MM.1S (cell line): ENCODE data around the gene TFR2.

Source experiments
- DNase-seq: peaks from one replicate; pipeline ENCODE4 v3.0.0-alpha.2; 2015
- H2AFZ ChIP-seq: fragments of 300-600 bp; sonication (generic); 2 replicates; pipeline ENCODE4 v1.6.0; 2016; ENCODE audit warnings: antibody characterized with exemption, low read length
- H3F3A ChIP-seq: fragments of 300-600 bp; sonication (generic); 2 replicates; pipeline ENCODE4 v1.6.1; 2016; ENCODE audit warnings: mild to moderate bottlenecking, antibody characterized with exemption, low read length, moderate library complexity, mixed read lengths; ENCODE audit not compliant: insufficient read depth
- H3K27ac ChIP-seq: fragments of 300-600 bp; sonication (generic); 2 replicates; pipeline ENCODE4 v1.5.1; 2016; ENCODE audit warnings: mild to moderate bottlenecking, low read length
- H3K27me3 ChIP-seq: fragments of 300-600 bp; sonication (generic); replicated peaks from 2 replicates; pipeline ENCODE4 v1.6.0; 2016; ENCODE audit warnings: low read length; ENCODE audit not compliant: insufficient read depth
- H3K36me3 ChIP-seq: fragments of 300-600 bp; sonication (generic); replicated peaks from 2 replicates; pipeline ENCODE4 v1.6.1; 2016; ENCODE audit warnings: mild to moderate bottlenecking, low read length, mixed read lengths; ENCODE audit not compliant: insufficient read depth
- H3K4me1 ChIP-seq: fragments of 300-600 bp; sonication (generic); 2 replicates; pipeline ENCODE4 v1.6.1; 2016; ENCODE audit warnings: low read length, mixed read lengths
- H3K4me2 ChIP-seq: fragments of 300-600 bp; sonication (generic); 2 replicates; pipeline ENCODE4 v1.6.0; 2016; ENCODE audit warnings: low read depth, low read length
- H3K4me3 ChIP-seq: fragments of 300-600 bp; sonication (generic); 2 replicates; pipeline ENCODE4 v1.5.1; 2016; ENCODE audit warnings: low read length, mixed read lengths
- H3K79me2 ChIP-seq: fragments of 300-600 bp; sonication (generic); 2 replicates; pipeline ENCODE4 v1.6.1; 2016; ENCODE audit warnings: mixed run types, low read length, mixed read lengths
- H3K9ac ChIP-seq: fragments of 300-600 bp; sonication (generic); 2 replicates; pipeline ENCODE4 v1.6.1; 2016; ENCODE audit warnings: low read length, mixed read lengths
- H3K9me2 ChIP-seq: fragments of 300-600 bp; sonication (generic); replicated peaks from 2 replicates; pipeline ENCODE4 v1.6.1; 2016; ENCODE audit warnings: mild to moderate bottlenecking, low read length, mixed read lengths; ENCODE audit not compliant: insufficient read depth
- H3K9me3 ChIP-seq: fragments of 300-600 bp; sonication (generic); replicated peaks from 2 replicates; pipeline ENCODE4 v1.6.1; 2016; ENCODE audit warnings: mild to moderate bottlenecking, low read length, mixed read lengths; ENCODE audit not compliant: insufficient read depth
- H4K20me1 ChIP-seq: fragments of 300-600 bp; sonication (generic); 2 replicates; pipeline ENCODE4 v1.6.1; 2016; ENCODE audit warnings: mild to moderate bottlenecking, low read length, moderate library complexity, mixed read lengths; ENCODE audit not compliant: insufficient read depth
- EZH2 ChIP-seq: fragments of 300-600 bp; sonication (generic); optimal IDR thresholded peaks from 2 replicates; pipeline ENCODE3; 2017; ENCODE audit warnings: low read depth, mild to moderate bottlenecking, antibody characterized with exemption, low read length, mixed read lengths
- EZH2phosphoT487 ChIP-seq: fragments of 300-600 bp; sonication (generic); IDR thresholded peaks from 2 replicates; pipeline ENCODE4 v1.6.1; 2018; ENCODE audit warnings: antibody characterized with exemption, low read length
- TF ChIP-seq, protein P1 (sequence below): fragments of 300-600 bp; sonication (generic); IDR thresholded peaks from 2 replicates; pipeline ENCODE4 v1.5.1; 2016; ENCODE audit warnings: antibody characterized with exemption, low read length, mixed read lengths

TFR2 gene

DNA sequence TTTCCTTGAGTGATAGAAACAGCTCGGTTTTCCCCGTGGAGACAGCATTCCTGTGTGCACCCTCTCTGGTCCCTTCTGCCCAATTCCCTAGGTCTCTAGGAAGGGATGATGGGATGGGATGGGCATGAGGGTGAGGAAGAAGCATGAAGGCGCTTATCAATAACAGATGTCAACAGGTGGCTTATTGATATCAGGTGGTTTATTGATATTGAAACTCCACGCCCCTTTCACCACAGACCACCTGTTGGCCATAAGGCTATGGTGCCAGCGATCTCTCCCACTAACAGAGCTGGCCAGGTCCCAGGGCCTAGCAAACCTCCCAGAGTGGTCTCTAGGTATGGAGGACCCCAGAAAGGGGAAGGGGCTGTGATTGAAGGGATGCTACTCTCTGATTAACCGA is 21.1 kb downstream of the TFR2 start:
- Histone ChIP-seq H3K9ac (no peak overlapping the region), H4K20me1 (no peaks in the 10 kb centered on the region), H3K9me3 (no peaks in the 10 kb centered on the region), H3K79me2 (no peaks in the 10 kb centered on the region), H3K9me2 (no peaks in the 10 kb centered on the region), H3K27me3 (peaks cover 92% of the 10 kb centered on the region), H3K4me2 (no peak overlapping the region), H3K36me3 (no peaks in the 10 kb centered on the region), H3K27ac (no peak overlapping the region), H3K4me3 (no peak overlapping the region), H3F3A (no peaks in the 10 kb centered on the region), H2AFZ (no peak overlapping the region), H3K4me1 (no peaks in the 10 kb centered on the region)
- TF ChIP-seq, protein P1, sequence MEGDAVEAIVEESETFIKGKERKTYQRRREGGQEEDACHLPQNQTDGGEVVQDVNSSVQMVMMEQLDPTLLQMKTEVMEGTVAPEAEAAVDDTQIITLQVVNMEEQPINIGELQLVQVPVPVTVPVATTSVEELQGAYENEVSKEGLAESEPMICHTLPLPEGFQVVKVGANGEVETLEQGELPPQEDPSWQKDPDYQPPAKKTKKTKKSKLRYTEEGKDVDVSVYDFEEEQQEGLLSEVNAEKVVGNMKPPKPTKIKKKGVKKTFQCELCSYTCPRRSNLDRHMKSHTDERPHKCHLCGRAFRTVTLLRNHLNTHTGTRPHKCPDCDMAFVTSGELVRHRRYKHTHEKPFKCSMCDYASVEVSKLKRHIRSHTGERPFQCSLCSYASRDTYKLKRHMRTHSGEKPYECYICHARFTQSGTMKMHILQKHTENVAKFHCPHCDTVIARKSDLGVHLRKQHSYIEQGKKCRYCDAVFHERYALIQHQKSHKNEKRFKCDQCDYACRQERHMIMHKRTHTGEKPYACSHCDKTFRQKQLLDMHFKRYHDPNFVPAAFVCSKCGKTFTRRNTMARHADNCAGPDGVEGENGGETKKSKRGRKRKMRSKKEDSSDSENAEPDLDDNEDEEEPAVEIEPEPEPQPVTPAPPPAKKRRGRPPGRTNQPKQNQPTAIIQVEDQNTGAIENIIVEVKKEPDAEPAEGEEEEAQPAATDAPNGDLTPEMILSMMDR = no peak
- no peak for TF ChIP-seq EZH2
- TF ChIP-seq EZH2phosphoT487 = no peak
- no peak for DNase-seq

DNA sequence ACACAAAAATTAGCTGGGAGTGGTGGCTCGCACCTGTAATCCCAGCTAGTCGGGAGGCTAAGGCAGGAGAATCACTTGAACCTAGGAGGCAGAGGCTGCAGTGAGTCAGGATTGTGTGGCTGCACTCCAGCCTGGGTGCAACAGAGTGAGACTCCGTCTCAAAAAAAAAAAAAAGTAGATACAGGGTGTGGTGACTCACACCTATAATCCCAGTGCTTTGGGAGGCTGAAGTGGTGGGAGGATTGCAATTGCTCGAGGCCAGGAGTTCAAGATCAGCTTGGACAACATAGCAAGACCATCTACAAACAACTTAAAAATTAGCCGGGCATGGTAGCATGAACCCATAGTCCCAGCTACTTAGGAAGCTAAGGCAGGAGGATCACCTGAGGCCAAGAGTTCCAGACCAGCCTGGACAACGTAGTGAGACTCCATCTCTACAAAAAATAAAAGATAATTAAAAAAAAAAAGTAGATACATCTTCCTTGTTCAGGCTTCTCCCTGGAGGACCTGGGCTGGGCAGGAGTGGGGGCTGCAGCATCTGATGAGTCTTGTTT is 27.0 kb downstream of the TFR2 start:
- Histone ChIP-seq H3K9ac (no peak overlapping the region), H3F3A (peaks cover 4% of the 10 kb centered on the region; the same call in 1 of the 2 replicates), H3K4me2 (no peak overlapping the region)

DNA sequence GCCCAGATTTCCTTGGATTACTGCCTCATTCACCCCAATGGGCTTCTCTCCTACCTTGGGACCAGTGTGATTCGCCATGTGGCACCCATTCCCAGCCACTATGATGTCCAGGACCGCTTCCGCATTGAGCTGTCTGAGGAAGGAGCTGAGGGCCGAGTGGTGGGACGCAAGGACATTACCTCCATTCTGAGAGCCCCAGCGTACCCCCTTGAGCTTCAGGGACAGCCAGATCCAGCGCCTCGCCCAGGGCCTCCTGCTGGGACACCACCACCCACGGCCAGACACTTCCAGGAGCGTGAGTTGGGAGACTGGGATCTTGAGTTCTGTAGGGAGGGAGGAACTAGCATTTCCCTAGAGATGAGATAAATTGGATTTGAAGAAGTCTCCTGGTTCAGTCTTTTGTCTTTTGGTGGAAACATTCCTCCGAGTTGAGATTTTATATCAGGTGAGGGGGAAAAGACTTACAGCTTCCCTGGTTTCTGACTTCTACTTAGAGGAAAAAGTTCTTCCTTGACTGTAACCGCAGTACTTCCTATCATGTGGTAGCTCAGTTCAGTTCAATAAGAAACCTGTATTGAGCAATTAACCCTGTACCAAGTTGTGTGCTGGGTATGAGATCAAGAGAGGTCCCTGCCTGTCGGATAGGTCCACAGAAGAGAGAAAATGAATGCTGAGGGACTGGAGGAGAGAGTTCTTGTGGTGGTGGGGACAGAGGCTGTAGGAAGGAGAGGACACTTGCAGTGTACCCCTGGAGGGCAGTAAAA is 27.8 kb downstream of the TFR2 start:
- Histone ChIP-seq H3K4me1 (no peaks in the 10 kb centered on the region), H3K9me2 (no peaks in the 10 kb centered on the region), H3K4me2 (no peak overlapping the region), H3K9ac (no peak overlapping the region), H3K79me2 (no peaks in the 10 kb centered on the region), H3K27me3 (peaks cover 79% of the 10 kb centered on the region), H3K9me3 (no peaks in the 10 kb centered on the region), H4K20me1 (no peaks in the 10 kb centered on the region), H3K4me3 (no peak overlapping the region), H3K36me3 (no peaks in the 10 kb centered on the region), H3K27ac (no peak overlapping the region), H2AFZ (no peak overlapping the region), H3F3A (peaks cover 4% of the 10 kb centered on the region; the same call in 1 of the 2 replicates)
- no peak for DNase-seq
- TF ChIP-seq EZH2 (no peak), EZH2phosphoT487 (no peak)
- TF ChIP-seq, protein P1 = no peak

More for the DNA sequence above, 27.0 kb downstream of the TFR2 start:
- Histone ChIP-seq H3K9me3 (no peaks in the 10 kb centered on the region), H3K36me3 (no peaks in the 10 kb centered on the region), H2AFZ (no peak overlapping the region), H3K27ac (no peak overlapping the region), H3K79me2 (no peaks in the 10 kb centered on the region), H3K9me2 (no peaks in the 10 kb centered on the region), H4K20me1 (no peaks in the 10 kb centered on the region), H3K4me3 (no peak overlapping the region), H3K4me1 (no peaks in the 10 kb centered on the region), H3K27me3 (peaks cover 80% of the 10 kb centered on the region)
- DNase-seq = no peak
- TF ChIP-seq, protein P1 = no peak
